ACC112 (cell line): ENCODE measurements around the gene CACNA2D2.

Experiments
- H2AFZ ChIP-seq: fragments of 200-600 bp; sonication (generic); one replicate; pipeline ENCODE4 v1.6.0; 2017; ENCODE audit warnings: antibody characterized with exemption, low read length; ENCODE audit not compliant: unreplicated experiment
- H3K27ac ChIP-seq: fragments of 200-600 bp; sonication (generic); 2 replicates; pipeline ENCODE4 v1.5.1; 2014; ENCODE audit warnings: low read depth, mild to moderate bottlenecking, antibody characterized with exemption, low read length, moderate library complexity
- H3K27me3 ChIP-seq: fragments of 200-600 bp; sonication (generic); 2 replicates; pipeline ENCODE4 v1.6.1; 2014; ENCODE audit warnings: mild to moderate bottlenecking, antibody characterized with exemption, low read length, moderate library complexity, mixed read lengths; ENCODE audit not compliant: insufficient read depth
- H3K36me3 ChIP-seq: fragments of 200-600 bp; sonication (generic); 2 replicates; pipeline ENCODE4 v1.6.1; 2016; ENCODE audit warnings: mild to moderate bottlenecking, antibody characterized with exemption, low read length, moderate library complexity, mixed read lengths; ENCODE audit not compliant: insufficient read depth
- H3K4me1 ChIP-seq: fragments of 200-600 bp; sonication (generic); one replicate; pipeline ENCODE4 v1.6.1; 2016; ENCODE audit warnings: low read length, mixed read lengths; ENCODE audit not compliant: insufficient read depth, unreplicated experiment, control insufficient read depth
- H3K4me3 ChIP-seq: fragments of 200-600 bp; sonication (generic); 2 replicates; pipeline ENCODE4 v1.5.1; 2014; ENCODE audit warnings: mild to moderate bottlenecking, low read depth, low read length
- H3K79me2 ChIP-seq: fragments of 200-600 bp; sonication (generic); one replicate; pipeline ENCODE4 v1.6.0; 2016; ENCODE audit warnings: low read length; ENCODE audit not compliant: control insufficient read depth, unreplicated experiment, insufficient read depth

CACNA2D2 gene

DNA sequence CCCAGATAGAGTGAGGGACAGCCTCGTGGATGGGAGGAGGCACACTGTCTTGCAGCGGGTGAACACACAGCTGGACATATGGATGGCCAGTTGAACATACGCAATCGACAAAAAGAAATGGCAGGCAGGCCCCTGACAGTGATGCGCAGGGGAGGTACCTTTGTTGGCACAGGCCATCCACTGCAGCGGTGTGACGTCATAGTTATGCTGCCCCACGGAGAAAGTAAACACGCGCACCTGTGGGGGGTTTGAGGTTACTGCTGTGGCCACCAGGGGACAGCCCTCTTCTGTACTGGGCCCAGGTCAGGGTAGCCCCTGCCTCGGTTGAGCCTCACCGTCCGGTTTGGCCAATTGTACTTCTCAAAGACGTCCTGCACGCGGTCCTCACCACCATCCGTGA, 124.7 kb downstream of the CACNA2D2 start:
- no peaks in the 10 kb centered on the region for H3K36me3 ChIP-seq
- H3K27ac ChIP-seq: no peak overlapping the region
- no peaks in the 10 kb centered on the region for H3K4me1 ChIP-seq
- no peaks in the 10 kb centered on the region for H3K27me3 ChIP-seq
- H3K4me3 ChIP-seq: no peak overlapping the region
- no peaks in the 10 kb centered on the region for H3K79me2 ChIP-seq
- H2AFZ ChIP-seq: no peak overlapping the region

DNA sequence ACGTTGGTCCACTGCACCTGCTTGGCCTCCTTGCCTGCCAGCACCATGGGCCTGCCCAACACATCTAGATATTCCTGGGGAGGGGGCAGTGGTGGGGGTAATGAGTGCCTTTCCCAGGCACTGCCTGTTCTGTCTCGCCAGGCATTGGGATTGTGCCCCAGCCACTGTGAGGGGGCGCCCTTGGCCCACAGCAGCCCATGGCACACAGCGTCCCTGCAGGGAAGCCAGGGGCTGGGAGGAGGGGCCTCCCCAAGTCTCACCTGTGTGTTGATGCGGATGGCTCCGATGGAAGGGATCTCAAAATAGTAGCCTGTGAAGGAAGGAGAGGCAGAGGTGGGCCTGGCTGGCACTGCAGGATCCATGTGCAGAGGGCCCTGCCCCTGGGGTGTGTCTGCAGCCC, 125.4 kb downstream of the CACNA2D2 start:
- Histone ChIP-seq H2AFZ (no peak overlapping the region), H3K4me3 (no peak overlapping the region), H3K27ac (no peak overlapping the region), H3K36me3 (no peaks in the 10 kb centered on the region), H3K27me3 (no peaks in the 10 kb centered on the region; the same call in 1 of the 2 replicates), H3K79me2 (no peaks in the 10 kb centered on the region), H3K4me1 (no peaks in the 10 kb centered on the region)

DNA sequence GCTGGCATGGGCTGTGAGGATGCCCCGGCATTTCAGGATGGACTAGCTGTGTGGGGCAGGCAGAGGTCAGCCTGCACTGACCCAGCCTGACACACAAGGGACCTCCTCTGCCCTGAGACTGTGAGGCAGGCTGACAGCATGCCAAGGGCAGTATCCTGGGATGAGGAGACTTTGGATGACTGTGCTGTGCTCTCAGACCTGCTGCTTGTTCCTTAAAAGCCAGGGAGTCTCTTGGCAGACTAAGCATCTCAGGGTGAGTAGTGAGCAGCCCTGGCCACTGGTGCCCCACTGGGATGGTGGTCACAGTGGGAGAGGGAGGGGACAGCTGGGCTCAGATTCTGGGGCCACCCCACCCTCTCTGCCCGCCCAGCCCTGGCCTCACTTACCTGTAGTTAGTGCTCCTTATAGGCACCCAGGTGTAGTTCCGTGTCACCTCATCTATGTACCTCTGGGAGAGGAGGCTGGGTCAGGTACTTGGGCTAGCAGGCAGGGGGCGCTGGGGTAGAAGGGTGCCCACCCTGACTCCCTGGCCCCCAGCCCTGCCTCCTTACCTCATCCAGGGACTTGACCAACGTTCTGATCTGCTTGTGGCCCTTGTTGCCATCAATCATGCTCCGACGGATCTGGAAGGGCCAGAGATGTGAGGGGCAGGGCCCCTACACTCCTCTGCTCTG, 128.0 kb downstream of the CACNA2D2 start:
- Histone ChIP-seq H3K4me3 (no peak overlapping the region), H3K36me3 (no peaks in the 10 kb centered on the region), H3K27me3 (peaks cover 10% of the 10 kb centered on the region), H3K79me2 (no peaks in the 10 kb centered on the region), H3K4me1 (no peaks in the 10 kb centered on the region), H3K27ac (no peak overlapping the region), H2AFZ (no peak overlapping the region)

DNA sequence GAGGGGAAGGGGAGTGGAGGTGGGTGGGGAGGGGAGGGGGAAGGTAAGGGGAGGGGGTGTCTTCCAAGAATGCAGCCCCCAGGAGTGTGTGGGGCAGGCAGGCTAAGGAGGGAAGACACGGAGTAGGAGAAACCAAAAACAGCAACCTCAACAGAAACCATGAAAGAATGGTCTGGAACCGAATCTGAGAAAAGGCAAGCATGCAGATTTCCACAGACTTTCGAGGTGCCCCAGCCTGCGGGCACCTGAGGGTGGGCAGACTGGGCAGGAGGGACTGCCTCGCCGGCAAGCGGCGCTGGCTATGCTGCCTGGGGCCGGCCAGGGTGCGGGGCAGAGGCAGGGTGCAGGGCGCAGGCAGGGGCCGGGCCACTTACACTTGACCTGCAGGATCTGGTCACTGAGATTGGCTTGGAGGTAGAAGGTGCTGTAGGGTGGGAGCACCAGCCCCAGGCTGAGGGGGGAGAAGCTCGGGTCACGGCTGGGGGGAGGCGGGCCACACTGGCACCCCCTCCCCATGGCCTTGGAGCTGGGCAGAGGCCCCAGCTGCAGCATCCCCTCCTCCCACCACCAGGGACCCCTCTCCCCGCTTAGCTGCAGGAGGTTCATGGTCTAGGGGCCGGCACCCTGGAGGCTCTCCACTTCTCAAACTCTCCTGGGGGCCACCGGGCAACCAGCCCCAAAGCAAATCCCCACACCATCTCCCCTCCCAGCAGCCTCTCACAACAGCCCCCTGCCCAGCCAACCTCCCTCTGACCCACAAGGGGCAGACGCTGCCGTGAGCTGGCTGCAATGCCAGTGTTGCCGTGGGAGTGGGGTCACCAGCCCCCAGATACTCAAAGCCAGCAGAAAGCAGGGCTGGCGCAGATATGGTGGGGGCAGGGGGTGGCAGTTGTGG, 128.8 kb downstream of the CACNA2D2 start:
- no peaks in the 10 kb centered on the region for H3K36me3 ChIP-seq
- H3K27ac ChIP-seq: no peak overlapping the region
- H3K27me3 ChIP-seq: peaks cover 10% of the 10 kb centered on the region
- H2AFZ ChIP-seq: no peak overlapping the region
- no peaks in the 10 kb centered on the region for H3K4me1 ChIP-seq
- H3K4me3 ChIP-seq: no peak overlapping the region
- H3K79me2 ChIP-seq: no peaks in the 10 kb centered on the region

DNA sequence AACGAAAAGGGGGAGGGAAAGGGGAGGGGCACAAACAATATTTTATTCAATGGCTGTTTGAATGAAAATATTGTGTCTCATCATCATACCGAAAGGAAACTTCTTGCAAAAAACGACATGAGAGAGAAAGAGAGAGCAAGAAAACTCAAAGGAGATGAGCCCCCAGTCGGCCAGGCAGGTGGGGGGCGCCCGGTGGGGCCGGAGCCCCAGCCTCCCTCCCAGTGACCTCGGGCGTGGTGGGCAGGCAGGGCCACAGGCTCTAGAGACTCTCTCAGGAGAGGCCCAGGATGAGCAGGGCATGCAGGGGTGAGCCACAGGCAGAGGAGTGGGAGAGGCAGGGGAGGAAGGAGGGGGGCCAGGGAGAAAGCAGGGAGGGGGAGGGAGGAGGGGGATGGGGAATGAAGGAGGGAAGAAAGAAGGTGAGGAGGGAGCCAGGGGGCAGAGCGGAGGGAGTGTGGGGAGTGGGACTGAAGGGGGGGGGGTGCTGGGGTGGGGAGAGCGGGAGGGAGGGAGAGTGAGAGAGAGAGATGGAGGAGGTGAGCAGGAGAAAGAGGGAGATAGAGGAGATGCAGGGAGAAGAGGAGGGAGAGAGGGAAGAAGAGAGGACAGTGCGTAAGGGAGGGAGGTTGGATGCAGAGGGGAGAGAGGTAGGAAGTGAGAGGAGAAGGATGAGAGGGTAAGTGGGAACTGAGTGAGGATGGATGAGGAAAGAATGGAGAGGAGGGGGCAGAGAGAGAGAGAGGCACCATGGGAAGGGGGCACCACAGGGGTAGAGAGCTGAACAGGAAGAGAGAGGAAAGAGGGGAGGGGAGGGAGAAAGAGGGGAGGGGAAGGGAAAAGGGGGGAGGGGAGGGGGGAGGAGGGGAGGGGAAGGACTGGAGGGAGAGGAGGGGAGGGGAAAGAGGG, 130.0 kb downstream of the CACNA2D2 start:
- no peaks in the 10 kb centered on the region for H3K36me3 ChIP-seq
- no peak overlapping the region for H2AFZ ChIP-seq
- H3K27me3 ChIP-seq: peaks cover 10% of the 10 kb centered on the region
- no peaks in the 10 kb centered on the region for H3K79me2 ChIP-seq
- no peak overlapping the region for H3K27ac ChIP-seq
- H3K4me1 ChIP-seq: no peaks in the 10 kb centered on the region
- H3K4me3 ChIP-seq: no peak overlapping the region

DNA sequence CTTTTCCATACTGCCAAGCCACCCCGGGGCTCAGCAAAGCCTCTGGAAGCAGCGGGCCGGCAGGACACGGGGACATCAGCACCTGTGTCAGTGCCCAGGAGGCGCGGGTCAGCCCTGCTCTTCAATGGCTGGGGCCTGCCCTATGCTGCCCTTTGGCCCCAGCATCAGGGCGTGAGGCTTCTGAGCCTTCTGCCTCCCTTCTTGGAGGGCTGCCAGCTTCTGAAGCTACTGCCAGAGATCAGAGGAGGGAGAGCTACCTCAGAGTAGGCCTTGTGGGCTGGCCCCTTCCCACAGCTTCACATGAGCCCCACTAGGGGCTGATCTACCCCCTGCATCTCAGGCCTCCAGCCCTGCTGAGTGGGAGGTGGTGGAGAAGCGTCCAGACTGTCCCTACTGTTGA, 131.1 kb downstream of the CACNA2D2 start:
- H3K36me3 ChIP-seq: no peaks in the 10 kb centered on the region
- no peaks in the 10 kb centered on the region for H3K79me2 ChIP-seq
- H3K4me3 ChIP-seq: no peak overlapping the region
- peaks cover 10% of the 10 kb centered on the region for H3K27me3 ChIP-seq
- H2AFZ ChIP-seq: no peak overlapping the region
- no peaks in the 10 kb centered on the region for H3K4me1 ChIP-seq
- H3K27ac ChIP-seq: no peak overlapping the region

DNA sequence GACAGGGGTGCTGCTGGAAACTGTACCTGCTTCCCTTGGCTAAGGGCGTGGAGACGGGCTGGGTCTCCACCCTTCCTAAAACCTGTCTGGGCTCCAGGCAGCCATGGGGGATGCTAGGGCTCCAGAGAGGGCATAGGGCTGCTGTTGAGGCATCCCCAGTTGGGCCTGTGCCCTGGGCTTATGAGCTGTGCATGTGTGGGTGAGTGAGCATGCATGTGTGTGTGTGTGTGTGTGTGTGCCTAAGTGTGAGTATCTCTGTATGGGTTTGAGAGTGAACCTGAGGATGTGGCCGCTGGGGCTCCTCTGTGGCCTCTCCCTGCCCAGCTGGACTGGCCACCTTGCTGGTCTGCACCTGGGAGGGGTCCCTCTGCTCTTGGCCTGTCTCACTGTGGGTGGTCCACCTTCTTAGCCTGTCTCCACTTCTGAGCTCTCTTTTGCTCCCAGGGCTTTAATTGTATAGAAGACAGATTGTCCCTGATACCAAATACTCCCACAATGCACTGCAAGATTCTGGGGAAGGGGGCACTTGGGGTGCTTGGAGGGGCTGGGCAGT, 132.2 kb downstream of the CACNA2D2 start:
- Histone ChIP-seq H3K4me1 (no peaks in the 10 kb centered on the region), H3K36me3 (no peaks in the 10 kb centered on the region), H3K79me2 (no peaks in the 10 kb centered on the region), H2AFZ (no peak overlapping the region), H3K27me3 (peaks cover 12% of the 10 kb centered on the region), H3K27ac (no peak overlapping the region), H3K4me3 (no peak overlapping the region)

DNA sequence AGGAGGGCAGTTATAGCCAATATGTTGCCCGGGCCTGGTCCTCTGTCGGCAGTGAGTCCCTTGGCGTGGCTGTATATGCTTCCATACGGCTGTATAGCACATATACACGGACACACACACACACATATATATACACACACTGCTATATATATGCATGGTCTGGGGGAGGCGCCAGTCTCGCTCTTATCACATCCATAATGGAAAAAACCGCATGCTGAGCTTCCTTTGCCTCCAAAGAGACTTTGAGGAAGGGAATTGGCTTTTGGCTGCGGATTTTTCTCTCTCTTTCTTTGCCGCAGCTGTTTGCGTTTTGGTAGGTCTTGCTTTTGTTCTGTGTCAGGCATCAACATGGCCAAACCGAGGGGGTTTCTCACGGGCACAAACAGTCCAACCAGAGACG, 132.8 kb downstream of the CACNA2D2 start:
- H3K27me3 ChIP-seq: peaks cover 18% of the 10 kb centered on the region
- no peak overlapping the region for H2AFZ ChIP-seq
- H3K36me3 ChIP-seq: no peaks in the 10 kb centered on the region
- H3K27ac ChIP-seq: no peak overlapping the region
- H3K4me3 ChIP-seq: no peak overlapping the region
- H3K4me1 ChIP-seq: no peaks in the 10 kb centered on the region
- no peaks in the 10 kb centered on the region for H3K79me2 ChIP-seq

DNA sequence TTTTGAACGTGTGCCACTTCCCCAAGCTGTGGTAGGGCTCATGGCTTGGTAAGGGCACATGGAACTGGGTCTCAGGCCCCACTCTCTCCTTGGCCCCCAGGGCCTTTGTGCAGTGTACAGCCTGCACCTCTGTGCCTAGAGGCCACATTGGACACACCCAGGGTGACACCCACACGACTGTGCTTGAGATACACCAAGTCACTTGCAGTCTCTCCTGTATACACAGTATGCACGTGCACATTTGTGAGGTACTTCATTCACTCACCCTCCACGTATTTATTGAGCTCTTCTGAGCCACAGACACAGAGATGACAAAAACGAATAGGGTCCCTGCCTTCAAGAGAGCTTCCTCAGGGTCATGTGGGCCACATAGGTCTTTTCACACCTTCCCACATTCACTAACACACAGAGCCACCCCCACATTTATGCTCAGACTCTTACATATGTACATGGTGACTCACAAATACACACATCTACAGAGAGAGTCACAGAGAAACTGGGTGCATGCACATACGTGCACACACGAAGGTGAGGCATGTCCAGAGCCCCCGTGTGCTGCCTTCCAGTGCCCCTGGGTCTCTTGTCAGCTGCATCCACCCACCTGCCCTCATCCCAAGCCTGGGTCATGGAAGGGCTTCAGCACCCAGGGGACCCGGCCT, 134.3 kb downstream of the CACNA2D2 start:
- H3K4me1 ChIP-seq: no peaks in the 10 kb centered on the region

DNA sequence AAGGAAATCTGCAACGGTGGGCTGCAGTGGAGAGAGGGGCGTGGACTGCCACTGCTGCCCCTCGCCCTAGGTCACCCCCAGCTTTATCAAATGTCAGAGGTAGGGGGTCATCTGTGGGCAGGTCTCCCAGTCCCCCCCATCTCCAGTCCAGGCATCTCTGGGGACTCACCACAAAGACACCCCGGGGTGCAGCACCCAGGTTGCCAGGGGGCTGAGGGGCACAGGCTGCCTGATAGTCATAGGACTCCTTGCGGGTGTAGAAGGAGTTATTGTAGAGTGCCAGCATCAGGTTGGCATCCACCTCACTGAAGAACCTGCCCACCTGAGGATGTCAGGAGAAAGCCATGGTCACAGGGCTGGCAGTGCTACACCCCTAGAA, 137.6 kb downstream of the CACNA2D2 start:
- no peak overlapping the region for H3K27ac ChIP-seq
- H2AFZ ChIP-seq: no peak overlapping the region
- no peaks in the 10 kb centered on the region for H3K79me2 ChIP-seq
- no peaks in the 10 kb centered on the region for H3K36me3 ChIP-seq
- H3K4me1 ChIP-seq: no peaks in the 10 kb centered on the region
- H3K27me3 ChIP-seq: peaks cover 11% of the 10 kb centered on the region
- H3K4me3 ChIP-seq: no peak overlapping the region

More for the DNA sequence above, 134.3 kb downstream of the CACNA2D2 start:
- Histone ChIP-seq H3K79me2 (no peaks in the 10 kb centered on the region), H3K27ac (no peak overlapping the region), H3K27me3 (peaks cover 19% of the 10 kb centered on the region), H3K4me3 (no peak overlapping the region), H3K36me3 (no peaks in the 10 kb centered on the region), H2AFZ (no peak overlapping the region)
